ENCODE results near the gene RPL35. TPM values are rescaled to one million over a fixed set of nuclear protein-coding genes. Genes with fewer than 3 reads are reported as not detected.

The RPL35 gene
- total RNA-seq, 2 experiments from 2014 or later = 1,297 to 1,317 TPM

DNA sequence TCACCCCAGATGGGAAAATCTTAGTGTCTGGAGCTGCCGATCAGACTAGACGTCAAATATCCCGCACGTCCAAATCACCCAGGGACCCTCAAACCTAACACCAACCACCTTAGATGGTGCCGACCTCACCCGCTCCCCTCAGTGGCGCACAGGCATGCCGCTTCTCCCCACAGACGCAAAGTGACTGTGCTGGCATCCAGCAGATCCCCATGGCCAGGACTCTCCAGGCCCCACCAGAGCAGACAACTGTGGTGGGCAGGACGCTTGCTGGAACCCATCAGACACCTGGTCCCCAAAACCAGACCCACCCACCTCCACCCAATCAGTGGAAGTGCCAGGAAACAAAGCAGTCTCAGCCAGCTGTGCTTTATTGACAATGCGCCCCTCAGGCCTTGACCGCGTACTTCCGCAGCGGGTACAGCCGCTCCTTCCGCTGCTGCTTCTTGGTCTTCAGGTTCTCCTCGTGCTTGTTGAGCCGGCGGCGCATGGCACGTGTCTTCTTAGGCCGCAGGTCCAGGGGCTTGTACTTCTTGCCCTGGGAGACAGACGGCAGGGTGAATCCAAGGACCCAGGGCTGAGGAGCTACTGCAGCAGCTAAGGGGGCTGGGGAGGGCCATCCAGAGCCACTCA lies 4.1 kb downstream of the RPL35 start:
- Mint-ChIP-seq H3K27ac (no peak overlapping the region), H3K4me1 (peaks cover 40% of the 10 kb centered on the region), H3K36me3 (ENCODE audit: low read depth) (peaks cover 51% of the 10 kb centered on the region), H3K9me3 (no peaks in the 10 kb centered on the region), H3K27me3 (peaks cover 2% of the 10 kb centered on the region), H3K4me3 (no peak overlapping the region)
- CTCF ChIA-PET = interaction anchor here (1.9 to 13.2 kb wide), 2 partner anchors 12 to 85 kb away, joined by 9 to 264 read pairs; partner anchors contain the start of genes NR6A1 and OLFML2A
- no peak for DNase-seq
- POLR2A ChIA-PET = interaction anchor here (1.8 to 7.9 kb wide), 3 partner anchors 14 to 86 kb away, joined by 5 to 210 read pairs (median 66); partner anchors contain the start of gene NR6A1

DNA sequence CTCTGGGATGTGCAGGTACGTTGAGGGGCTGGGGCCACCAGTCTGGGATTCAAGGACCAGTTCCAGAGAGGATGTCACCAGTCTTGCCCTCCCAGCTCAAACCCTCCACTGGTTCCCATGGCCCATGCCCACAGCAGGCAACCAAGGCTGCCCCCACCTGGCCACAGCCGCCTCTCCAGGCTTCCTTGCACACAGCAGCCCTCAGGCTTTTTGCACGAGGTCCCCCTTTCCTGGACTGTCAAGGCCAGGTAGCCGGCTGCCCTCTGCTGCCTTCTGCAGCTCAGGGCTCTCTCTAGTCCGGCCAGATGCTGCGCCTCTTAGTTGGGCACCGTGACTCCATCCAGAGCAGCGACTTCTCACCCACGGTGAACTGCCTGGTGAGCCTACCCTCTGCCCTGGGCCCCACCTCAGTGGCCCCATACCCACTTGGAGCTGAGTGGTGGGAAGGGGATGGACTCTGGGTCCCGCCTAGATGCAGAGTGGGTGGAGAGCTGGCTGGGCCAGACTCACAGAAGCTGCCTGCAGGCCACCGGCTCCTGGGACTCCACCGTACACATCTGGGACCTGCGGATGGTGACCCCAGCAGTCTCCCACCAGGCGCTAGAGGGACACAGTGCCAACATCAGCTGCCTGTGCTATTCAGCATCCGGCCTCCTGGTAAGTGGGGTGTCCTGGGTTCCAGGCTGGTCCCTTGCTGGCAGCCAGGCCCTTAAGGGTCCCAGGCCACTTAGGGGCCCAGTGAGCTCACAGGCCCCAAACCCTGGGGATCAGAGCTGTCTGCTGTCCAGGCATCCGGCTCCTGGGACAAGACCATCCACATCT lies 5.6 kb downstream of the RPL35 start:
- CTCF ChIA-PET = interaction anchor here (6.1 to 13.2 kb wide), 2 partner anchors 16 to 83 kb away, joined by 46 to 264 read pairs; partner anchors contain the start of genes NR6A1 and OLFML2A
- Mint-ChIP-seq H3K9me3 (no peaks in the 10 kb centered on the region), H3K27me3 (peaks cover 6% of the 10 kb centered on the region), H3K4me1 (peaks cover 41% of the 10 kb centered on the region), H3K36me3 (ENCODE audit: low read depth) (peaks cover 45% of the 10 kb centered on the region), H3K4me3 (no peak overlapping the region), H3K27ac (no peak overlapping the region)
- DNase-seq = no peak
- POLR2A ChIA-PET = interaction anchor here (1.2 to 7.9 kb wide), 5 partner anchors 13 to 84 kb away, joined by 3 to 66 read pairs (median 13); partner anchors contain the start of gene NR6A1

DNA sequence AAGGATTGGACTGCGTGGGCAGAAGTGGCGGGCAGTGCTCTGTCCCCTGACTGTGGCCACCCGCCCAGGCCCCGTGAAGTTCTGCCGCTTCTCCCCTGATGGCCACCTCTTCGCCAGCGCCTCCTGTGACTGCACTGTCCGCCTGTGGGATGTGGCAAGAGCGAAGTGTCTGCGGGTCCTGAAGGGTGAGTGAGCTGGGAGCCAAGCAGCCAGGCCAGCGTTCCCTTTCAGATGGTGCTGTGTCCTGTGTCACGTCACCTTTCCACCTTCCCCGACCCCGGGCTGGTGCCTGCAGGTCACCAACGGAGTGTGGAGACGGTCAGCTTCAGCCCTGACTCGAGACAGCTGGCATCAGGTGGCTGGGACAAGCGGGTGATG lies 6.2 kb downstream of the RPL35 start:
- CTCF ChIA-PET = interaction anchor here (6.1 to 13.2 kb wide), 2 partner anchors 15 to 83 kb away, joined by 46 to 264 read pairs; partner anchors contain the start of genes NR6A1 and OLFML2A
- no peaks in the 10 kb centered on the region for H3K9me3 Mint-ChIP-seq
- H3K27me3 Mint-ChIP-seq = peaks cover 7% of the 10 kb centered on the region
- H3K27ac Mint-ChIP-seq = no peak overlapping the region
- peaks cover 37% of the 10 kb centered on the region for H3K4me1 Mint-ChIP-seq
- no peak for DNase-seq
- H3K36me3 Mint-ChIP-seq (ENCODE audit: low read depth) = peaks cover 39% of the 10 kb centered on the region
- no peak overlapping the region for H3K4me3 Mint-ChIP-seq
- POLR2A ChIA-PET = interaction anchor here (1.2 to 7.9 kb wide), 5 partner anchors 14 to 84 kb away, joined by 3 to 66 read pairs (median 13); partner anchors contain the start of gene NR6A1

DNA sequence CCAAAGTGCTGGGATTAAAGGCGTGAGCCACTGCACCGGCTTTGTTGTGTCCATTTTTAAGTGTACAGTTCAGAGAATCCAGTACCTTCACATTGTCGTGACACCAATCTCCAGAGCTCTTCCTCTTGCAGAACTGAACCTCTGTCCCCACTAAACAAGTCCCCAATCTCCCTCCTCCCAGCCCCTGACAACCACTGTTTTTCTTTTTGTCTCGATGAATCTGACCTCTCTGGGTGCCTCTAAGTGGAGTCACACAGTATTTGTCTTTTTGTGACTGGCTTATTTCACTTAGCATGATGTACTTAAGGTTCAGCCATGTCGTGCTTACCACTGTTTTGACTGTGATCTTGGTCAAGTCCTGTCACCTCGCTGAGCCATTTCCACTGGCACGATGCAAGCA lies 6.9 kb downstream of the RPL35 start:
- POLR2A ChIA-PET = interaction anchor here (0.8 to 7.9 kb wide), 6 partner anchors 7 to 87 kb away, joined by 3 to 66 read pairs (median 16); partner anchors contain the start of genes ARPC5L, NR6A1 and RPL35
- Mint-ChIP-seq H3K36me3 (ENCODE audit: low read depth) (peaks cover 32% of the 10 kb centered on the region), H3K27me3 (peaks cover 8% of the 10 kb centered on the region), H3K4me3 (no peak overlapping the region), H3K9me3 (no peaks in the 10 kb centered on the region), H3K4me1 (peaks cover 30% of the 10 kb centered on the region), H3K27ac (no peak overlapping the region)
- CTCF ChIA-PET = interaction anchor here (1.4 to 13.2 kb wide), 4 partner anchors 15 to 288 kb away, joined by 3 to 264 read pairs (median 32); partner anchors contain the start of genes NR6A1, OLFML2A and SCAI
- no peak for DNase-seq

DNA sequence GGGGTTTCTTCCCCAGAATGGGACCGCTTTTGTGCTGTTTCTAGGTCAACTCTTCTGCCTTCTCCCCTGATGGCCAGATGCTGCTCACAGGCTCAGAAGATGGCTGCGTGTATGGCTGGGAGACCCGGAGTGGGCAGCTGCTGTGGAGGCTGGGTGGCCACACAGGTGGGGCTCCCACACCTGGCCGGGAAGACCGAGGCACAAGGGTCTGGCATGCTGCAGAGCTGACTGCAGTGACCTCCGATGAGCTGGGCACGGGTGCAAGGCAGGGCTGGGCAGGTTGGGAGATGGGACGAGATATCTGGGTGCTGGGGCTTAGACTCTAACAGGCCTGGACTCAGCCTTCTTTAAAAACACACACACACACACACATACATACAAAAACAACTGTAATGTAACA lies 7.6 kb downstream of the RPL35 start:
- H3K4me1 Mint-ChIP-seq = peaks cover 23% of the 10 kb centered on the region
- H3K27me3 Mint-ChIP-seq = peaks cover 10% of the 10 kb centered on the region
- no peak overlapping the region for H3K4me3 Mint-ChIP-seq
- H3K36me3 Mint-ChIP-seq (ENCODE audit: low read depth) = peaks cover 25% of the 10 kb centered on the region
- CTCF ChIA-PET = interaction anchor here (1.0 to 13.2 kb wide), 19 partner anchors 8 to 293 kb away, joined by 3 to 264 read pairs (median 8); partner anchors contain the start of genes ARPC5L, NR6A1, OLFML2A and RPL35
- POLR2A ChIA-PET = interaction anchor here (0.8 to 7.9 kb wide), 9 partner anchors 8 to 87 kb away, joined by 3 to 66 read pairs (median 3); partner anchors contain the start of genes ARPC5L, NR6A1 and RPL35
- no peaks in the 10 kb centered on the region for H3K9me3 Mint-ChIP-seq
- DNase-seq = no peak
- H3K27ac Mint-ChIP-seq = no peak overlapping the region

DNA sequence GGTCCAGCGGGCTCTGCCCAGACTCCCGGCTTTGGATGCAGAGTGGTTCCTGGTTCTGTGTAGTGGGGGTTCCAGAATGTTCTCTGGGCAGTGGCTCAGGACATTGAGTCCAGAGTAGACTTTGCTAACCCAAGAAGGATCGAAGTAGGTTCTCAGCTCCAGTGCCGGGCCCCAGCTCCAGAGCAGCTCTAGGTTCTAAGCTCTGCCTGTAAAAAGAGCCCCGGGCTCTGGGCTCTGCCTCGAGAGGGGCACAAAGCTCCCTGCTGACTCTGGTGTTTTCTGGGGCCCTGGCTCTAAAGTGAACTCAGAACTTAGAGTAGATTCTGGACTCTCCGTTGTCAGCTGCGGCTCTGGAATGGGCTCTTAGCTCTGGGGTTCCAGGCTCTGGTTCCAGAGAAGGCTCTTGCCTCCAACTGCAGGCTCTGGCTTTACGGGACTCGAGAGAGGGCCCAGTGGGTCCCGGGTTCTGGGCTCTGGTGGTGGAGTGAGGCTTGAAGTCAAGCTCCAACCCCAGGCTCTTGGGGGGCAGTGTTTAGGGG lies 8.1 kb downstream of the RPL35 start:
- DNase-seq = no peak
- H3K27ac Mint-ChIP-seq = no peak overlapping the region
- H3K9me3 Mint-ChIP-seq = no peaks in the 10 kb centered on the region
- H3K36me3 Mint-ChIP-seq (ENCODE audit: low read depth) = peaks cover 20% of the 10 kb centered on the region
- peaks cover 19% of the 10 kb centered on the region for H3K4me1 Mint-ChIP-seq
- ChIA-PET POLR2A (interaction anchor here (1.0 to 7.9 kb wide), 10 partner anchors 8 to 388 kb away, joined by 3 to 66 read pairs (median 4); partner anchors contain the start of genes ARPC5L, HSPA5, NR6A1 and RPL35), CTCF (interaction anchor here (0.7 to 13.2 kb wide), 31 partner anchors 8 to 573 kb away, joined by 3 to 264 read pairs (median 4); partner anchors contain the start of genes ARPC5L, NR6A1, OLFML2A and RPL35)
- no peak overlapping the region for H3K4me3 Mint-ChIP-seq
- H3K27me3 Mint-ChIP-seq = peaks cover 10% of the 10 kb centered on the region

DNA sequence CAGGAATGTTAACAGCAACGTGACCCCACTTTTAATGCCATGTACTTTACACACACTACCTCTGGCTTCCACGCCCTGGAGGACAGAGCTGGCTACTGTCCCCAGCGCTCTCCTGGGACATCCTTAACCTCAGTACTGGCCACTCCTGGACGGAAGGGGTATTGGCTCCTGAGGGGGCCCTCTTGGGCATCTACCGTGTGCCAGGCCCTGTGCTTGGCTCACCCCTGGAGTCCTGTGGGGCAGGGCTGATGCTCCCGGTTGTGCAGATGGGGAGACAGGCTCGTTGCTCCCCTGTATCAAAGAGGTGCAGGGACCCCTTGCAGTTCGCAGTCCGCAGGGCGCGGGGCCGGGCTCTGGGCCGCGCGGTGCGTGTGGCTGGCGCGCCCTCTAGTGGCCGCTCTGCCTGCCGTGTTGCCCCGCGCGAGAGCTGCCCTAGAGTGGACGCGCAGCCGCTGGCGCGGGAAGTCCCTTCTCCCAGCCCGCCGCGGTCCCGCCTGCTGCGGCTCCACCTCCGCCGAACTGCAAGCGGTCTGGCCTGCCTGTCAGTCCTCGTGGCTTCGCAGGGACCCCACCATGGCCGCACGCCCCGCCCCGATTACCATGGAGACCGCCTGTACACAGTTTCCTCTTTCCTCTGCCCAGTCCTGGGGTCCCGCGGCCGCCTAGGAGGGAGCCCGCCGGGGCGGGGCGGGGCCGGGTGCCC lies 8.8 kb downstream of the RPL35 start, which contains the start of gene WDR38:
WDR38 (plus strand) TSS at position 632 of the 703 bp plus-strand sequence. CDS start 72 bp downstream, outside the sequence.
- Mint-ChIP-seq H3K9me3 (no peaks in the 10 kb centered on the region), H3K4me3 (peak within 1 kb of the TSS; percentile 56), H3K36me3 (ENCODE audit: low read depth) (peaks cover 13% of the 10 kb centered on the region), H3K4me1 (peaks cover 17% of the 10 kb centered on the region), H3K27ac (no peak within 1 kb of the TSS), H3K27me3 (peaks cover 10% of the 10 kb centered on the region)
- DNase-seq = peak; percentile 76
- CTCF ChIA-PET = interaction anchor here (0.7 to 13.2 kb wide), 39 partner anchors 8 to 573 kb away, joined by 3 to 264 read pairs (median 4); partner anchors contain the start of genes ARPC5L, NR6A1, OLFML2A and RPL35
- POLR2A ChIA-PET = interaction anchor here (0.9 to 7.9 kb wide), 10 partner anchors 9 to 388 kb away, joined by 3 to 66 read pairs (median 4); partner anchors contain the start of genes ARPC5L, HSPA5, NR6A1 and RPL35

DNA sequence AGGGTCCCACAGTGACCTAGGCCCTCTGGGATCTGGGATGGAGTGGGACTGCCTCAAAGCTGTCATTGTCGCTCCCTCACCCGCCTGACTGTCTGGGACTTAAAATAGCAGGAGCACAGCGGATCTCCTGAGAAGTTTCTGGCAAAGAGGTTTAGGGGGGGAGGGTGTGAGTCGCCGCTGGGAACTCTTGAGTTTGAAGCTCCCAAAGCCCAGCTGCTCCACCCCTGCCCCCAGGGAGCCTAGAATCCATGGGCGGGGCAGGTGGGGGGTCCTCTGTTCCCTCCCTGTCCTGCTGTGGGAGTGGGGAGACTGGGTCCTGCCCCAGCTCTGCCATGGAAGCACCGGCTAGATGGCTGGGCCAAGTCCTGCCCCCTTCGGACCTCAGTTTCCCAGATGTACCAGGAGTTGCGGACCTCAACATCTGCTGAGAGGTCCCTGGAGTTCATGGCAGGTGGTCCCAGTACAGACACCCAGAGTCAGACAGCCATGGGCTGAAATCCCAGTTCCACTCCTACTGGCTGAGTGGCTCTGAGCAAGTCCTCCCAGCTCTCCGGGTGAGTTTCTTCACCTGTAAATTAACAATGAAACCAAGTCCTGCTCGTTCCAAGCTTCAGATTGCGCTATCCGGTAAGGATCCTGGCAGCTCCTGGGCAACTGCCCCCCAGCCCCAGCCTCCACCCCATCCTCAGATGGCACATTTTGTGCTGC lies 9.5 kb downstream of the RPL35 start:
- Mint-ChIP-seq H3K27me3 (peaks cover 13% of the 10 kb centered on the region), H3K4me1 (peaks cover 12% of the 10 kb centered on the region), H3K36me3 (ENCODE audit: low read depth) (peaks cover 6% of the 10 kb centered on the region), H3K4me3 (peak overlapping the region; percentile 56), H3K27ac (no peak overlapping the region), H3K9me3 (no peaks in the 10 kb centered on the region)
- ChIA-PET POLR2A (interaction anchor here (0.9 to 7.9 kb wide), 6 partner anchors 10 to 389 kb away, joined by 3 to 66 read pairs (median 16); partner anchors contain the start of genes ARPC5L, HSPA5, NR6A1 and RPL35), CTCF (interaction anchor here (0.7 to 13.2 kb wide), 25 partner anchors 9 to 298 kb away, joined by 3 to 264 read pairs (median 4); partner anchors contain the start of genes ARPC5L, NR6A1, OLFML2A and RPL35)
- no peak for DNase-seq

DNA sequence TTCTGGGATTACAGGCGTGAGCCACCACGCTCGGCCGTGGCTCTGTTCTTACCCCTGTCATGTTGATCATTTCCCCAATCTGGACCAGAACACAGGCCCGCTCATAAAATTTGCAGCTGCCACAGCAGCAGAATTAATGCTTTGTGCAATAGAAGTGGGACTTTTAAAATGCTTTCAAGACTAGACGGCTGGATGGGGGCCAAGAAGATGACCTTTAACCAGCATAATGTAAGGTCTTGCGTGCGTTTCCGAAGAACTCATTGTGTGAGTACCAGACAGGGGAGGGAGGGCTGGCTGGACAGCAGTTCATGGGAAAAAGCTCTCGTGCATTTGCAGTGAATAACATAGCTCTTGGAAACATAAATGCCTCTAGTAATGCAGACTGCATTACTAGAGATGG lies 12.0 kb downstream of the RPL35 start:
- POLR2A ChIA-PET = interaction anchor here (0.9 to 1.6 kb wide), 2 partner anchors 11 to 21 kb away, joined by 3 to 5 read pairs; partner anchors contain the start of gene RPL35
- H3K27ac Mint-ChIP-seq = no peak overlapping the region
- peaks cover 11% of the 10 kb centered on the region for H3K4me1 Mint-ChIP-seq
- CTCF ChIA-PET = interaction anchor here (13.2 kb wide), 1 partner anchor 77 kb away, joined by 264 read pairs; the partner anchor contains the start of genes NR6A1 and OLFML2A
- no peak overlapping the region for H3K4me3 Mint-ChIP-seq
- no peaks in the 10 kb centered on the region for H3K9me3 Mint-ChIP-seq
- no peak for DNase-seq
- peaks cover 13% of the 10 kb centered on the region for H3K27me3 Mint-ChIP-seq
- H3K36me3 Mint-ChIP-seq (ENCODE audit: low read depth) = no peaks in the 10 kb centered on the region

DNA sequence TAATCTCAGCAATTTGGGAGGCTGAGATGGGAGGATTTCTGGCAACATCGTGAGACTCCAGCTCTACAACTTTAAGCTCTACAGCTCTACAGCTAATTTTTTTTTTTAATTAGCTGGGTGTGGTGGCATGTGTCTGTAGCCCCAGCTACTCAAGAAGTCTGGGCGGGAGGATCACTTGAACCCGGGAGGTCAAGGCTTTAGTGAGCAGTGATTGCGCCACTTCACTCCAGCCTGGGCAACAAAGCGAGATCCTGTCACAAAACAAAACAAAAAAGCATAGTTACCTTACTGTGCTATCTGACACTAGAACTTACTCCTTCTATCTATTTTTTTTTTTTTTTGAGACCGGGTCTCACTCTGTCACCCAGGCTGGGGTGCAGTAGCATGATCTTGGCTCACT lies 14.8 kb downstream of the RPL35 start:
- Mint-ChIP-seq H3K4me1 (peaks cover 5% of the 10 kb centered on the region), H3K4me3 (no peak overlapping the region), H3K27me3 (peaks cover 10% of the 10 kb centered on the region), H3K9me3 (no peaks in the 10 kb centered on the region), H3K36me3 (ENCODE audit: low read depth) (no peaks in the 10 kb centered on the region), H3K27ac (no peak overlapping the region)
- ChIA-PET POLR2A (interaction anchor here (0.7 to 0.9 kb wide), 2 partner anchors 14 to 515 kb away, joined by 3 read pairs; no protein-coding TSS in a partner anchor), CTCF (interaction anchor here (0.6 to 13.2 kb wide), 3 partner anchors 46 to 166 kb away, joined by 3 to 264 read pairs (median 3); partner anchors contain the start of genes NR6A1 and OLFML2A)
- no peak for DNase-seq
